Right lobe of liver (tissue), 6 donors: ENCODE results near the gene BCL7C. TPM values are rescaled to one million over a fixed set of nuclear protein-coding genes. Genes with fewer than 3 reads are reported as not detected.

Source experiments
- ATAC-seq, 4 donors: fragments of 200-7000 bp; cut with Tn5 transposase; one replicate each; pipeline ENCODE4 v1.9.1; 2020; ENCODE audit warnings: mild to moderate bottlenecking in 4 of 4, moderate library complexity in 4 of 4
- DNase-seq, 3 donors: peaks; one replicate each; pipeline ENCODE4 v3.0.0-alpha.2; 2020
- H3K27ac ChIP-seq, 3 donors: fragments of 200-600 bp; one replicate each; pipeline ENCODE4 v1.8.0; 2022
- H3K27me3 ChIP-seq, 2 donors: fragments of 200-600 bp; one replicate each; pipeline ENCODE4 v1.8.0; 2022
- H3K36me3 ChIP-seq, 4 donors: fragments of 200-600 bp; sonication (generic) in 1 of 4; one replicate each; pipeline versions ENCODE4 v1.5.1 to v1.8.0; 2017 to 2022; ENCODE audit warnings: control low read depth in 1 of 4
- H3K4me1 ChIP-seq, 4 donors: fragments of 200-600 bp; sonication (generic) in 1 of 4; one replicate each; pipeline versions ENCODE4 v1.5.1 to v1.8.0; 2017 to 2022; ENCODE audit warnings: control low read depth in 1 of 4
- H3K4me3 ChIP-seq, 3 donors: fragments of 200-600 bp; one replicate each; pipeline ENCODE4 v1.8.0; 2022
- H3K9me3 ChIP-seq, 4 donors: fragments of 200-600 bp; sonication (generic) in 1 of 4; one replicate each; pipeline versions ENCODE4 v1.5.1 to v1.8.0; 2017 to 2022; ENCODE audit warnings: control low read depth in 1 of 4
- CTCF ChIP-seq, 4 donors: fragments of 200-600 bp in 3 of 4; fragments of 450-650 bp in 1 of 4; IDR thresholded peaks; one replicate each; pipeline versions ENCODE4 v1.5.1 to v1.8.0; 2016 to 2022; ENCODE audit warnings: antibody characterized with exemption in 4 of 4, mild to moderate bottlenecking in 2 of 4
- POLR2A ChIP-seq: fragments of 450-650 bp; IDR thresholded peaks from one replicate; pipeline ENCODE4 v1.6.1; 2017; ENCODE audit warnings: antibody characterized with exemption, mild to moderate bottlenecking
- WGBS: methylation state at CpG from one replicate; pipeline ENCODE4 v1.1.6; 2018; ENCODE audit warnings: low coverage, low lambda C conversion rate; ENCODE audit not compliant: insufficient coverage; ENCODE audit errors: missing lambda C conversion rate; 5-methylcytosine and 5-hydroxymethylcytosine counted together
- intact Hi-C, 2 donors: fragments of 100-400 bp; cut with DNase I; formaldehyde crosslinking; loops; one replicate each; pipeline versions ENCODE4 v1.11.2 to v1.14.1; 2022
- total RNA-seq, 6 experiments: library from RNA; depleted of rRNA in 2 of 6; stranded (reverse); fragments of >200 nt in 2 of 6; fragmentation: NEBNext Ultra II Directional in 3 of 6; extraction: Animal tissue kit (Norgen Biotek cat#: 25700) in 3 of 6; gene quantifications; one replicate each; pipeline versions ENCODE4 v1.1.0 to v1.2.4, GENCODE V29; 2016 to 2023
- donor health status: DM: no; HTN: yes; CAD: no.
- donor health status: DM: no; HTN: no; CAD: no.
- donor health status: DM: no; HTN: no; CAD: no.
- donor health status: DM: no; HTN: yes; CAD: no.
- donor health status: DM: no; HTN: yes; CAD: no.

Gene BCL7C
- total RNA-seq, 6 experiments from 2014 or later, result 5.9 to 14.3 (median 7.9) TPM

- Histone ChIP-seq H3K9me3 (no peaks in the 10 kb centered on the region), H3K27ac (no peak overlapping the region), H3K4me3 (no peak overlapping the region), H3K36me3 (peaks cover 0 to 6% (median 0%) of the 10 kb centered on the region in 4 donors), H3K27me3 (no peaks in the 10 kb centered on the region), H3K4me1 (no peaks in the 10 kb centered on the region)
- no peak for ATAC-seq
- DNase-seq, result no peak
- WGBS, result 94% methylated on average over 7 of the region's 9 CpGs
- TF ChIP-seq CTCF (IDR thresholded peaks at IDR 0.05), result no peak
- no peak for TF ChIP-seq POLR2A
- intact Hi-C loops, result no loop called here
These were observed 8.7 kb downstream of the BCL7C start for GRCh38 chr16:30885196-30885595.

- H3K9me3 ChIP-seq, result no peaks in the 10 kb centered on the region
- H3K4me1 ChIP-seq, result no peaks in the 10 kb centered on the region
- no peak for ATAC-seq
- TF ChIP-seq POLR2A (no peak), CTCF (IDR thresholded peaks at IDR 0.05) (no peak)
- no peak overlapping the region for H3K4me3 ChIP-seq
- intact Hi-C loops, result no loop called here
- peaks cover 0 to 6% (median 0%) of the 10 kb centered on the region in 4 donors for H3K36me3 ChIP-seq
- H3K27me3 ChIP-seq, result no peaks in the 10 kb centered on the region
- no peak overlapping the region for H3K27ac ChIP-seq
- no peak for DNase-seq
- WGBS, result 92% methylated on average over 2 of the region's 3 CpGs
These were observed 9.1 kb downstream of the BCL7C start for GRCh38 chr16:30884760-30885159.

GRCh38 chr16:30882429-30883310, 11.2 kb downstream of the BCL7C start:
- DNase-seq (no peak), ATAC-seq (no peak)
- TF ChIP-seq CTCF (IDR thresholded peaks at IDR 0.05) (no peak), POLR2A (no peak)
- no peaks in the 10 kb centered on the region for H3K36me3 ChIP-seq
- H3K27ac ChIP-seq, result no peak overlapping the region
- H3K4me1 ChIP-seq, result no peaks in the 10 kb centered on the region
- intact Hi-C loops, result no loop called here
- no peaks in the 10 kb centered on the region for H3K27me3 ChIP-seq
- no peaks in the 10 kb centered on the region for H3K9me3 ChIP-seq
- 80% methylated on average over 4 of the region's 4 CpGs for WGBS
- H3K4me3 ChIP-seq, result no peak overlapping the region

GRCh38 chr16:30876867-30877266, 17.0 kb downstream of the BCL7C start:
- Histone ChIP-seq H3K27ac (peak overlapping the region in 2 of 3 donors; percentile 88 to 97), H3K36me3 (no peaks in the 10 kb centered on the region), H3K4me3 (peak overlapping the region in 1 of 3 donors; percentile 91), H3K4me1 (peaks cover 0 to 14% (median 7%) of the 10 kb centered on the region in 4 donors), H3K9me3 (no peaks in the 10 kb centered on the region), H3K27me3 (no peaks in the 10 kb centered on the region)
- WGBS, result no CpG with 5 or more reads among the region's 5 CpGs
- ATAC-seq (no peak), DNase-seq (no peak)
- intact Hi-C loops, result no loop called here
- TF ChIP-seq POLR2A, result no peak
- TF ChIP-seq CTCF (IDR thresholded peaks at IDR 0.05), result no peak
